Activated T-cell treated with anti-CD3 and anti-CD28 coated beads for 4 hours (primary cell): Measurements from ENCODE around the gene MSL3.

ENCODE experiments used
- DNase-seq: peaks from one replicate; pipeline ENCODE4 v3.0.0-alpha.2; 2020

Gene MSL3

DNA sequence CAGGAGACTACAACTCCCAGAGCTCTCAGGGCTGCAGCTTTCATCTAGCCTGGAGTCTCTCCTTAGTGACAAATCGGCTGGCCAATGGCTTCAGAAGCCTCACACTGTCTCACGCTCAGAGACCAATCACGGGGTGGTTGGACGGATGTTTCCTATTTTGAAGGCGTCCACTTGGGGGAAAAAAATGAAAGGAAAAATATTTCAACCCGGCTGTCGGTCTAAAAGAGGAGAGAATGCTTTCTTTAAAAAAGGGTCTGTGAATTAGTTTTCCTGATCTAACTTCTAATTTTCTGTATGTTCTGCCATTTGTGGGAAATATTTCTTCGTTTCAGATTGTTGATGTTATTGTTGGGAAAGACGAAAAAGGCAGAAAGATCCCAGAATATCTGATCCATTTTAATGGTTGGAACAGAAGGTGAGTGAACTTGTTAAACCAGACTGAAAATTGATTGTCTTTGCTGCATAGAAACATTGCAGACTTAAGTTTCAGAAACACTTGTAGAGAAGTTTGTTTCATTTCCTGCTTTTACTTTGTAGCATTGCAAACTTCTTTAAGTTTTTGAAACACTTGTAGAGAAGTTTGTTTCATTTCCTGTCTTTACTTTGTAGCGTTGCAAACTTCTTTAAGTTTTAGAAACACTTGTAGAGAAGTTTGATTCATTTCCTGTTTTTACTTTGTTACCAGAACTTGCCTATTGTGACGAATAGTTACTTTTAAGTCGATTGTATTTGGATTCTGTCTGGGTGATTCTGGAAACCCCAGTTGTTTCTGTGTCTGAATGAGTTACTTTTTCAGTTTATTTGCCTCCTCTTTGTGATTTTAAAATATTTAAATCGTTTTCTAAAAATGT is 1.6 kb downstream of the MSL3 start:
- DNase-seq, result peak; percentile 35

DNA sequence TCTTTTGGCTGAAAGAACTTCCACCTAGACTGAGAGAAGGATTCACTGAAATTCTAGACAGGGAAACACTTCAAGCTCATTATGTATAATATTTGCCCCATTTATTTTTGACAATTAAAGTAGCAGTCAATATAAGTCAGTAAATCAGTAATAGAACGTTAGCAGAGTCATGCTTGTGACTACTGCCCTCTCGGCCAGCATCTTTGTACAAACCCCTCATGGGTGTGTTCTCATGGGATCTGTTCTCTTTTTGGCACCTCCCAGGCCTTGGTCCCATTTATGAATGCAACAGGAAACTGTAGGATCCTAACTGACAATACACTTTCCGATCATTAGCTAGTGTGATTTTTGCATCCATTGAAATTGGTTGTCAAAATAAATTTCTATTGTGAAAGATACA is 2.9 kb downstream of the MSL3 start:
- no peak for DNase-seq

DNA sequence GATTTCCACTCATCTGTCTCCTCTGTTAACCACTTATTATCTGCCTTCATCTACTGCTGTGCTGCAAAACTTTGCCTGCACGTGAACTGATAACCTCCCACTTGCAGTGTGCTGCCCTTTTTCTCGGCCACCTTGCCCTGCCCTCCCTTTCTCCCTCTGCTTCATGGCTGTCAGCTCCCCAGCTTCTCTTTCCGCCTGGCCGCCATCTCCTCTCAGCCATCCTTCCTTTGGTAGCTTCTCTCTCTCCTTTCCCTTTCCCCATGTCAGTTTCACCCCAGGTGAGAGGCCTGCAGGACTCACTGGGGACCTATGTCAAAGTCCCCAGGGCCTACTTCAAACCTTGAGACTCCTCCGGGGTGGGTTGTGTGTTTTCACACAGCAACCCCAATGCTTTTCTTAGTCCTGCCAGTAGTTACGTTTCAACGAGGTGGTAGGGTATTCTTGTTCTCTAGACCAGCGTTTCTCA is 6.6 kb downstream of the MSL3 start:
- DNase-seq, result no peak

DNA sequence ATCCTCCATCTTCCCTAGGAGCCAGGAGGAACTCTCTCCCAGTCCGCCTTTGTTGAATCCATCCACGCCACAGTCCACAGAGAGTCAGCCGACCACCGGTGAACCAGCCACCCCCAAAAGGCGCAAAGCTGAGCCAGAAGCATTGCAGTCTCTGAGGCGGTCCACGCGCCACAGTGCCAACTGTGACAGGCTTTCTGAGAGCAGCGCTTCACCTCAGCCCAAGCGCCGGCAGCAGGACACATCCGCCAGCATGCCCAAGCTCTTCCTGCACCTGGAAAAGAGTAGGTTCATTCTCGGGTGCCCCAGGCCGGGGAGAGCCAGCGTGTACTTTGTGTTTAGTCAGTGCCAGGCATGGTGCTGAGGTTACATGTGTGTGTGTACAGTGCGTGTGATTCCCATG is 7.4 kb downstream of the MSL3 start:
- no peak for DNase-seq

DNA sequence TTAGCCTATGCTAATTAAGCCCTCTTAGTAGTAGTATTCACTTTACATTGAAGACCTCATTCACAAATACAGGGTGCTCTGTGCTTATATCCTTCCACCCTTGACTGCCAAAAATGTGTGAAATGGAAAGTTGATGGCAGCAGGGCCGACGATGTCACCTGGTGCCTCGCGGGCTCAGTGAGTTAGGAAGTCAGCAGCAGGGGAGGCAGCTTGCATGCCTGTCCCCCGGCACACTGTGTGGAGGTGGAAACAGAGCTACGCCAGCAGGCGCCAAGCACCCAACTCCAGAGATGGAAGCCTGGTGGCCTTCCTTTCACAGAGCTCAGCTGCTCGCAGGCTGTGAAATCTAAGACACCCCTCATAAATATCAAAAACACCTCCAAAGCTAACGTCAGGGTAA is 8.4 kb downstream of the MSL3 start:
- no peak for DNase-seq

DNA sequence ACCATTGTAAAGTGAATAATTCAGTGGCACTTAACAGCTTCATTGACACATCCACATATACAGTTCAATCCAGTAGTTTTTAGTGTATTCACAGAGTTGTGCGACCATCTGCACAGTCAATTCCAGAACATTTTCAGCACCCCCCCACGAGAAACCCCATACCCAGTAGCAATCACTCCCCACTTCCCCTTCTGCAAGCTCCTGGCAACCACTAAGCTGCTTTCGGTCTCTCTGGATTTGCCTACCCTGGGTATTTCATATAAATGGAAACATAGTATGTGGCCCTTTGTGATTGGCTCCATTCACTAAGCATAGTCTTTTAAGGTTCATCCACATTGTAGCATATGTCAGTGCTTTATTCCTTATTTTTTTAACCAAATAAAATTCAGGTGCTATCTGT is 10.0 kb downstream of the MSL3 start:
- no peak for DNase-seq

DNA sequence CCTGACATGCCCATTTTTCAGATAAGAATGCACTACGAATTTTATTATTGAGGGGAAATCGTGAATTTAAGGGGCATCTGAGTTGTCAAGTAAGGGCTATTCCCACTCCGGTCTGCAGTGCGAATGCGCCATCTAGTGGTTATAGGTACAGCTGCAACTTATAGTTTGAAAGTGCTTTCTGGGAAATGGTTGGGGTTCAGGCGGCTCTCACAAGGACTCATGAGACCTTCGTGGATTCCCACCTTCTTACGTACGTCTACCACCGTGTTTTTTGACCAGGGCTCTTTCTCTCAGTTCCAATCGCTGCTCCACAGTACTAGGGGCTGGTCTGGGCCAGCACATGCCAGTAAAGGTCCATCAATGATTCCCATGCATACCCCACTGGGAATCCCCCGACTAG is 12.3 kb downstream of the MSL3 start:
- DNase-seq, result peak; percentile 19

DNA sequence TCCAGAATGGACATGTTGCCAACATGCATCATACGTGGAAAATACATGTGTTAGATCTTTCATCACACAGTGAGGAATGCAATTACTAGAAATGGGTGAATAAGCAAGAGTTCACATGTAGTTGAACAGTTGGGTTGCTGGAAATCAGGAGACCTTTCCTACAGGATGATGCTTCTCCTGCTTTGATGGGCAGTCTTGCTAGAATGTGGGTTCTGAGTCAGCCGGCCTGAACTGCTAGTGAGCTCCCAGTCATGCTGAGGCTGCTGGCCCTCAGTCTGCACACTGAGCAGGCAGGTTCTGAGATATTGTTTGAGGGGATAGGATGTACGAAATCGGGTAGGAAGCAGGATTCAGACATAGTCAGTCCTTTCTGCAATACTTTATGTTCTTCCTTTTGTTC is 20.2 kb downstream of the MSL3 start:
- DNase-seq, result no peak

DNA sequence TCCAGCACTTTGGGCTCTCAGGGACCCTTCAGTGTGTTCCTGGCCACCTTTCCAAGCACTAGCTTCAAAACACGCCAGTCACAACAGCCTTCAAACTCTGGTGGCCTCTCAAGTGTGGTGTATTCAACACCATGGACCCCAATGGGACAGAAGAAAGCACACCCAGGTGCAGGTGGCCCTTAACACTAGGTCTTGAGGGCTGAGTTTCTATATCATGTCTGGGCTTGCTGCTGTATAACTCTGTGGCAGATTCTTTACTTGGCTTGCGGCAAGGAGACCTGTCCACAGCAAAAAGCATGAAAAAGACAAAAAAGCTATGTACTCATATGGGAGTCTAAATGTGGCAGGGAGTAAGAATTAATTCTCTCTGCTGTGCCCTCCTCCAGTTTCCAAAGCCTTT is 23.1 kb downstream of the MSL3 start:
- DNase-seq, result no peak

DNA sequence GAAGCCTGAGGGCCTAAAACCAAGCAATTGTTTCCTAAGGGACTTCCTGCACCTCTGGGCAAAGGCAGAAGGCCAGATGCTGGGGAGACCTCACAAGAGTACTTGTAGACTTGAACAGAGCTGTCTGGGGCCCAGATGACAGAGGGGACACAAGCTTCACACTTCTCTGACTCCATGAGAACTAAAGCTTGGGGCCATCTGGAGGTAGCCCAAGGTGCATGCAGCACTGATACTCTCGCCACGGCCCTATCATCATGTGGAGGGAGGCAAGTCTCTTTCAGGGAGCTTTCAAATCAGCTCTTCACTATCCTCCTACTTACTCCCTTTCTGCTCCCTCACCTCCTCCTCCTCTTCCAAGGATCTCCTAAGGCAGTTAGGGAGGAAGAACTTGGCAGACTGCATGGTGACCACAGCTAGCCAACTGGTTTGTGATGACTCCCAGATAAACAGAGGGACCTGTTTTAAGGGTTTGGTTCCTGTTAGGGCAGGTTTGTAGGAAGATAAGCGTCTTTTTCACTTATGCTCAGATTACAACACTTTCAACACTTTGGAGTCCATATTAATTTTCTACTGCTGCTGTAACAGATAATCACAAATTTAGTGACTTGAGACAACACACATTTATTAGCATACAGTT is 23.8 kb downstream of the MSL3 start:
- DNase-seq, result no peak

DNA sequence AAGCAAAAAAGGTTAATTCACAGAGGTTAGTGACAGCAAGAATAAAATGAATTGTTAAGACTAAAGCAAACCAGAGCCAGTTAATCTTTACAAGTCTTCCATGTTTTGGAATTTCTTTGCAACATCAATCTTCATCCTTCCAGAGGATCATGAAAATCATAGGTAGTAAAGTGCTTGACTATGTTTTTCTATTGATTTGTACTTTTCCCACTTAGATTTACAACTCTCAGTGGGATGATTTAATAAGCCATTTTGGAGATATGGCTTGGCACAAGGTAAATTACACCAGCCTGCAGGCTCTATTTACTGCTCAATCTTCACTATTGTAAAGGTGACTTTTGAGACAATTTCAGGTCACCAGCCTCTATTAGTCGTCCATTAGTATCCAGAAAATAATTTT is 26.5 kb downstream of the MSL3 start:
- DNase-seq, result no peak

DNA sequence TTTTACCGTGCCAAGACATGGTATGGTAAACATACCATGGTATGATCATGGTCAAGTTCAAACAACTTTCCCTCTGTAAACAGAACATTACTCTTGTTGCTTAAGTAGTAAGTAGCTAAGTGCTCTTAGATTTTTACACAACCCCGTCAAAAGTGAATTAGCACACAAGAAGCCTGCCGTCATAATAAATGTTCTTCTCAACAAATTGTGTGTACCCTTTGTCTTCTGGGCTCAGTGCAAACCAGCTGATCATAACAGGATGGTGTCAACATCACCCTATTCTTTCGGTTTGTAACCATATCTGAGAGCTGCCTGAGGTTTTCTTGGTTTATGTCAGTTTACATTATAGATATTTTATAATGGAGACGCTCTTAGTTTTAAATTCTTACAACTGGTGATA is 28.8 kb downstream of the MSL3 start:
- DNase-seq, result no peak

DNA sequence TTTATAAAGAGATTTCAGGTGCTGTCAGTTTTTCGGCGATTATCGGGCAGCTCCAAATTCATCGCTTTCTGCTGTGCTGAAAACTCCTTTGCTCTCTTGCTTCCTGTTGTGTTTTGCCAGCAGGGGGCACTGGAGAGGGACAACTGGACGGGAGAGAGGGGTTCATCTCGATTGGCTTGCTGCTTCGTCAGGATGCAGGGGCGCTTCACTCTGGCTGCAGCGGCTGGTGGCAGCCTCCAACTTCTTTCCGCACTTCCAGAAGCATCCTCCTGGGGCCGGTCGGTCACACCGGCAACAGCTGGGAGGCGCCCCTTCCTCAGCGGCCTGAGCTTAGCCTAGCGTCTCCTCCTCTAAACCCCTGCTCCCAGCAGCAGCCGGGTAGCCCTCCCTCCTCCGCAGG is 29.5 kb downstream of the MSL3 start:
- peak; percentile 53 for DNase-seq

DNA sequence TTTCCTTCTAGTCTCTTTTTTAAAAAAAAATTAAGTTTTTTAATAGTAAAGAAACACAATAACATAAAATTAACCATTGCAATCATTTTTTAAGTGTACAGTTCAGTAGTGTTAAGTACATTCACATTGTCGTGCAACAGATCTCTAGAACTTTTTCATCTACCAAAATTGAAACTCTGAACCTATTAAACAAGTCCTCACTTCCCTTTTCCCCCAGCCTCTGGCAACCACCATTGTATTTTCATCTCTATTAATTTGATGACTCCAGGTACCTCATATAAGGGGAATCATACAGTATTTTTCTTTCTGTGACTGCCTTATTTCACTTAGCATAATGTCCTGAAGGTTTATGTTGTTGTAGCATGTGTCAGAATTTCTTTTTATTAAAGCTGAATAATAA is 31.8 kb downstream of the MSL3 start:
- DNase-seq, result no peak

DNA sequence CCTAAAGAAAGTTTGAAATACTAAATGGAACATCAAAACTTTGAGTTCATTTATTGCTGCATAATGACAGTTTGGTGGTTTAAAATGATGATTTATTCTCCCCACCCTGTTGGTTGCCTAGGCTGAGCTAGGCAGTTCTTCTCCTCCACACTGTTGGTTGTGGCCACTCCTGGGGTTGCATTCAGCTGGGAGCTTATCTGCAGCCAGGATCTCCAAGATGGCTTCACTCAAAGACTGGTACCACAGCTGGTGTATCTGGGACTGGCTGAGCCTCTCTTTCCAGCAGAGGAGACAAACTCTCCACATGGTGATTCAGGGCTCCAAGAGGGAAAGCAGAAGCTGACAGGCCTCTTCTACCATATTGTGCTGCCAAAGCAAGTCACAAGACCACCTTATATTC is 33.1 kb downstream of the MSL3 start:
- DNase-seq, result no peak

DNA sequence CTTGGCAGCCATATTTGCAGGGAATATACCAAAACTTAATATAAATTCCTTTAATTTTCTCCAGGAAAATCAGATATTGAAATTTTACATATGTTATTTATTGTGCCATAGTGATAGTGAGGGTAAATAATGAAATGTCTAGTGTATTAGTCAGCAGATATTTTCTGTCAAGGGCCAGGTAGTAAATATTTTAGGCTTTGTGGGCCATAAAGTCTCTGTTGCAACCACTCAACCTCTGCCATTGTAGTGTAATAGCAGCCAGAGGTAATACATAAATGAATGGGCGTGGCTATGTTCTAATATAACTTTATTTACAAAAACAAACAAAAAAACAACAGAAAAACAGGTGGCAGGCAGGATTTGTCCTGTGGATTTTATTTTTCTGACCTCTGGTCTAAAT is 33.5 kb downstream of the MSL3 start:
- DNase-seq, result no peak

DNA sequence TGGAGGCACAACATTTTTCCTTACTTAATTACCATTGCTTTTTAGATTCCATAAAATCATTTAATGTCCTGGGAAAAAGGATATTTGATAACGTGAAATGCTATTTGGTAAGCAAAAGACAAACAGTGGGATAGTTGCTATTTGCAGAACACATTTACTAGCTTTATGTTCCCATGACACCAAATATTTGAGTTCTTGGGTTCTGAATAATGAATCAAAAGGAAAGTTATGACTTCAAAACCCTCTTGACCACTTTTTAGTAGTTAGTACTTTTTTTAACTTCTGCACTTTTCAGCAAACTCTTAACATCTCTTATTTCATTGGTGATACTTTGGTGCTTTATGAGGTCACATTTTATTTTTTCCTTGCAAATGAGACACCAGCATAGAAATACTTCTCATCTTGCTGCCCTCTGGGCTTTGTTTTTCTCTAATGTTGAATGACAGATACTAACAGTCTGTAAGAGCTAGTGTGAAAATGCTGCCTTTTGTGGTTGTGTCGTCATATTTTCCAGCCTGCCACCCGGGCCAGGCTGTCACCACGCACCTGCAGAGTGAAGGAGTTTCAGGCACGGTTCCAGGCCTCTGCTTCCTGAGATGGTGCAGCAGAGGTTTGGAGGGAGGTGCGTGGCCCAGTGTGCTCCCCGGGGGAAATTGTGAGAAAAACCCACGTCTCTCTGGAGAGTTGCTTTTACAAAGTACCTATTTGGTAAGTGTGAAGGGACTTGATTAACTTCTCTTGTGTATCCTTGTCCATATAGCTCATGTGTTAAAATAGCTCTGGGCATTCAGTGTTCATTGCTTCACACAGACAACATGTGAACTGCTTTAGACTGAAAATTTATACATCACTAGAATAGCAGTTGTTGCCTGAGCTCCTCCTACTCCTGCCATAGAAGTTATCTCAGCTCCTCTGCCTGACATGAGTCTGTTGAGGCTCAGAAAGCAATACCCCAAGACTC is 34.7 kb downstream of the MSL3 start:
- peak; percentile 56 for DNase-seq

DNA sequence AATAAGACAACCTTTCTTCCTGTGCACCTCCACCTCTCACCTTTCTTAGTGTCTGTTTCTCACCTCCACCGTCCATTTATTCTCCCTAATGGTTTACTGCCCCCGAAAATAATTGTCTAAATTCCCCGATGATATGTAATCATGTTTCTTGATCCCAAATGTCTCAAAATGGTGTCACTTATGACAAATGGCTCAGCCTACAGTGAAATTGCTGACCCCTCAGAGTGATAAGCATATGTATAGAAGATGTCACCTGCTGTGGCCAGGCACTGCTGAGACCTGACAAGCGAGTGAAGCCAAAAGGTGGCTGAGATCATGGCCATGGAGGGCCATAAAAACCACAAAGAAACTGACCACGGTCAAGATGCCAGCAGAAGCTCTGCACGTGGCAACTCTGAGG is 35.7 kb downstream of the MSL3 start:
- DNase-seq, result no peak

DNA sequence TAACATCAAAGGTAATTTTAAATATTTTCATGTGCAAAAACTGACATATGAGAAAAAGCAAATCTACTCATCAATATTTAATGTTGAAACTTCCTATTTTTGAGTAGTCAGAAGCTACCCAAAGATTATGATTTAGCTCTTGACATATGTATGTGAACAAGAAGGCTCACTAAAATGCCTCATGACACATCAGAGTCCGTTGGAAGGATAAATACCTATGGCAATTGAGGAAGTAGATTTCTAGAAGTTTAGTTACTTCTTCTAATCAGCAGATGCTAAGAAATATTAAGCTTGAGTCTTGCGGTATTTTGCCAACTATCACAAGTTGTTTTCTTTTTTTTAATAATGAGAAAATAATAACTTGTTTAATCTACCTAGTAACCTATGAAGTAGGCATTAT is 55.3 kb downstream of the MSL3 start:
- DNase-seq, result no peak
